NCI-H1694 (cell line): ENCODE measurements around the gene PITRM1.
"Not testable (repeated sequence)": the region's sequence is repeated elsewhere in the genome, so short reads cannot be mapped to it uniquely, and the experiment has no call there.

Source experiments
- DNase-seq: peaks from one replicate; lab custom pipeline; 2025; lab: John Stamatoyannopoulos, UW

The PITRM1 gene

DNA sequence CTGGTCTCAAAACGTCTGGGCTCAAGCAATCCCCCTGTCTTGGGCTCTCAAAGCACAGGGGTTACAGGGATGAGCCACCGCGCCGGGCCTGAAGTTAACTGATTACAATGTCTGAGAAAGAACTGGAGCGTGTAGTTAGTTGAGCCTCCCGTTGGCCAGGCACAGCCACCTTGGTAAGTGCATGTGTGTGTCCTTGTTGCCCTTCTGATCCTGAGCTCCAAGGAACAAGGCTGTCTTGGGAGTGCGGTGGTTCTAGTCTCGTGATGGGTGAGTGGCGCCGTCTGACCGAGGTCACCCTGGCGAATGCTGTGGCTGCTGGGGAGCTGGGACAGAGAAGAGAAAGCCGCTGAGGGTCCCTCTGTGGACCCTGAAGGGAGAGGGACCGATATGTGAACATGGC lies 50.5 kb downstream of the PITRM1 start:
- DNase-seq = no peak

DNA sequence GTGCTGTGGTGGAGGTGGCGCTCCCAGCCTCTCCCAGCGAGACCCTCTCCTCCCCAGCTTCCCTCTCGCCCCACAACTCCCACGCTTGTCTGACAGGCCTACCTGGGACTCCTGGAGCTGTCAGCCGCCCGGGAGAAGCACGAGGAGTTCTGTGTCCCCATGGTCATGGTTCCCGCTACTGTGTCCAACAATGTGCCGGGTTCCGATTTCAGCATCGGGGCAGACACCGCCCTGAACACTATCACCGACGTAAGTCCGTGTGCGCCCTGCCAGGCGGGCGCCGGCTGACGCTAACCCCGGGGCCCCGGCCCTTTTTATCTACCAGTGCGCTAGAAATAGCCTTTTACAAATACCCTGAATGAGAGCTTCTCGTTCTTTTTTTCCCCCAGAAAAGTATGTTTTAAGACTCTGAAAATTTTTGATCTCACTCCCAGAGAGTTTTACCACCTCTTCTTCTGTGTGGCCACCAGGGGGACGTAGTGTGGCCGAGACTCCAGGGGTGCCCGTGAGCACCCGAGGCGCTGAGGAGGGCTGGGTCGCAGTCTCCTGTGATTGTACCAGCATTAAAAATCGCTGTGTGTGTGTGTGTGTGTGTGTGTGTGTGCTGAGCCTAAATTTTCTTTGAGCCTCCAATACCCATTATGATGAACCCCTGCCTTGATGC lies 52.7 kb downstream of the PITRM1 start:
- no peak for DNase-seq

DNA sequence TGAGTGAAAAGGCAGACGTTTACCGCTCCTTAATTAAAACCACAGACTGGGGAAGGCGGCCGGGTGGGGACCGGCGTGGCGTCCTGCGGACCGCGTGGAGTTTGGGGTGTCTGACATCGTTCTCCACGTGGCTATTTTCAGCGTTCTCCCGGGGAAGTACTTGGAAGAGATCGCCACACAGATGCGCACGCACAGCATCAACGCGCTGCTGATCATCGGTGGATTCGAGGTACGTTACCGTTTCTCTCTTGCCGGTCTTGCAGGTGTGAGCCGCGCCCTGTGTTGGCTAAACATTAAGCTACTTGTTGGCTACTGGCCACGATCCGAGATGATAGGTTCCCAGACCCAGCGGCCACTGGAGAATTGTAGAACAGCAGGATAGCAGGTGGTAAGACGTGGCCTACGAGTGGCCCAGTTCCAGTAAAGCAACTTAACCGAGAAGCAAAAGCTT lies 53.9 kb downstream of the PITRM1 start:
- no peak for DNase-seq

DNA sequence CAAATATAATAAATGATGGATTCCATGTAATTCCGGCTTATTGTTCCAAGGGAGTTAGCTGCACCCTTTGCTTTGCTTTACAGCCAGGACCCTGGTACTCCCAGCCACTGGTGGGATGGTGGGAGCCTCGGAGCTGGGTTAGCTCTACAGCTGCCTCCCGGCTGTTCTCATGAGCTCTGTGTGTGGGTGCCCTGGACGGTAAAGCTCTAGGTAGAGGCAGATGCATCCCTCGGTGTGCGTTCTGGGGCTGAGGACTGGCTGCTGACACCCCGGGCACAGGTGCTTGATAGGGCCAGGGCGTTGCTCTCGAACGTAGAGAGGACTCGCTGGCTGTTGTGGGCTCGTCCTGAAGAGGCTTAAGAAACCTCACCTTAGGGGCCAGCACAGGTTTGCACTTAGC lies 55.1 kb downstream of the PITRM1 start:
- no peak for DNase-seq

DNA sequence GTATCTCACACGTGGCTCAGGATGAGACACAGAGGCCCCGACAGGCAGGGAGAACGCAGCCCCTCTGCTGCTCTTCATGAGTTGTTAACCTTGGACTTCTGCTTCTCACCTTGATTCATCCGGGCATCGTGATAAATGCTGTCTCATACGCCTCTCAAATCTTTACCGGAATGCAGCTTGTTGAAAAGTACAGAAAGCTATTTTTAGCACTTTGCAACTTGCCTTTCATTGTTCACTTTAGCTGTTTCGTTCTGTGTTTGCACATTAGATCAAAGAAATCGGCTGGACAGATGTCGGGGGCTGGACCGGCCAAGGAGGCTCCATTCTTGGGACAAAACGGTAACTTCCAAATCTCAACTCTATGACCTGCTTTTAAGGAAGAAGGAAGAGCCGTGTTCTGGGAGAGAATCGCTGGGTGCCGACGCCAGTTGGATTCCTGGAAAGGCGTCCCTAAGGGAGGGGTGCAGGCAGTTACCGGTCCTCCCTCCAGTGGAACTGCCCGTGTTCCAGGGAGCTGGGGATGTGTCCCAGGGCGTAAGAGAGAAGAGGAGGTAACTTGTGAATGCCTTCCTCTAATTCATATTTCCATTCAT lies 56.0 kb downstream of the PITRM1 start:
- no peak for DNase-seq

DNA sequence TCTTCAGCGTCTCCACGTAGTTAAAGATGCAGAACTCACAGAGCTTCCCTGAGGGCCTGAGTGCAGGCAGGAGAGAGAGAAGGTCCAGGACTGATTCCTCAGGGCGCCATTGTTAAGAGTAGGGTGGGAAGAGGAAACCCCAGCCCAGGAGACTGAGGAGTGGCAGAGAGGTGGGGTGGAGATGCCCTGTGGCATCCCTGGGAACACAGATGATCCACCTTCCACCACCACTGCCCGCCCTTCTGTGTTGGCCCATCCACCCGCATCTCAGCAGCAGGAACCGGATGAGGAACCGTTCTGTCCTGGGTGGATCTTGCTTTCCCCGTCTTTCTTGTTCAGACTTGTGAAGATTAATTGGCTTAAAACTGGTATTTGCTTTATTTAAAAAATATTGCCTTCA lies 56.9 kb downstream of the PITRM1 start:
- DNase-seq = no peak

DNA sequence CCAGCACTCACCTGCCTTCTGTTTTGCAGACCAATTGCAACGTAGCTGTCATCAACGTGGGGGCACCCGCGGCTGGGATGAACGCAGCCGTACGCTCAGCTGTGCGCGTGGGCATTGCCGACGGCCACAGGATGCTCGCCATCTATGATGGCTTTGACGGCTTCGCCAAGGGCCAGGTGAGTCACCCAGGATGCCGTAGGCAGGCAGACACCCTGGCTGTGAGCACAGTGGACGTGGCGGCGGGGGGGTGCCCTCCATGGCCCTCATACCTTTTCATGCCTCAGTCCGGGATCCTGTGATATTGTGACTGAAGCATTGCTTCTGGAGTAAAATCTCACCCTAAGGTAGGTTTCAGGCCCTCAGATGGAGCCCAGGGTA lies 59.2 kb downstream of the PITRM1 start:
- no peak for DNase-seq

DNA sequence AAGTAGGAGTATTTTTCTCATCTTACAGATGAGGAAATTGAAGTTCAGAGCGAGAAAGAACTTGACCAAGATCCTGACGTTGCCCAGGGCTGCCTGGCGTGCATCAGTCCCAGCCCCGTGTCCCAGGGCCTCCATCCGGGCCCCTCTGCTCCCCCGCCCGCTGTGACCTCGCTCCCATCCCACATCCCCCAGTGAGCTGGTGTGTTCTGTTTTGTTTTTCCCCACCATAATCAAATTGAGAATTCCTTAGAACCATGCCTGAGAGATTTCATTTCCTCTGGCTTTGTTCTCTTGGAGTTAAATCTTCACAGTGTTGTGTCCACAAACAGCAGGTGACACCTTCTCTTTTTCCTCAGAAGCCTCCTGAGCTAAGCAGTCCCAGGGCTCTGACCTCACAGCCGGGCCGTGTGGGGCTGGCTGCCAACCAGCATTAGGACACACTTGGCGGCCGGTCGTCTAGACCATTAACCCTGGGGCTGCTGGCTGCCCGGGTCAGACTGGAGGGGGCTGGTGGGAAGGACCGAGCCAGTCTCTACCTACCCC lies 60.9 kb downstream of the PITRM1 start:
- no peak for DNase-seq

DNA sequence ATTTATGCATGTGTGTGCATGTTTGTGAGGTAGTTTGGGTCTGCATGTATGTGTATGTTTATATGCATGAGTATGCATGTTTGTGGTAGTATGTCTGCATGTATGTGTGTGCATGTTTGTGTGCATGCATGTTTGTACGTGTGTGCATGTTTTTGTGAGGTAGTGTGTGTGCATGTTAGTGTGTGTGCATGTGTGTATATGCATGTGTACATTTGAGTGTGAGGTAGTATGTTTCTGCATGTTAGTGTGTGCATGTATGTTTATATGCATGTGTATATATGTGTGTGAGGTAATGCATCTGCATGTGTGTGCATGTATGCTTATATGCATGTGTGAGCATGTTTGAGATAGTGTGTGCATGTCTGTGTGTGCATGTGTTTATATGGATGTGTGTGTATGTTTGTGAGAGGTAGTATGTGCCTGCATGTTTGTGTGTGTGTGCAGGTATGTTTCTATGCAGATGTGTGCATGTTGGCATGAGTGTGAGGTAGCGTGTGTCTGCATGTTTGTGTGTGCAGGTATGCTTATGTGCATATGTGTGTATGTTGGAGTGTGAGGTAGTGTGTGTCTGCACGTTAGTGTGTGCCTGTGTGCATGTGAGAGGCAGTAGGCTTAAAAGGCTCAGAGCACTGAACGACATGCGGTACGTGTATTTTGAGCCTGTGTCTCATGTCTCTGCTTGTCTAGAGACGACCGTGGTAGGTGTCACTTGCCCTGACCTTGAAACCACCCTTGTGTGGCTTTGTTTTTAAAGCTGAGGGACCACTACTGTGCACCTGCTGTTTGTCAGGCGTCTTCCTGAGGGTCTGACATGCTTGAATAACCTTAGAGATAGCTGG lies 61.6 kb downstream of the PITRM1 start:
- no peak for DNase-seq

DNA sequence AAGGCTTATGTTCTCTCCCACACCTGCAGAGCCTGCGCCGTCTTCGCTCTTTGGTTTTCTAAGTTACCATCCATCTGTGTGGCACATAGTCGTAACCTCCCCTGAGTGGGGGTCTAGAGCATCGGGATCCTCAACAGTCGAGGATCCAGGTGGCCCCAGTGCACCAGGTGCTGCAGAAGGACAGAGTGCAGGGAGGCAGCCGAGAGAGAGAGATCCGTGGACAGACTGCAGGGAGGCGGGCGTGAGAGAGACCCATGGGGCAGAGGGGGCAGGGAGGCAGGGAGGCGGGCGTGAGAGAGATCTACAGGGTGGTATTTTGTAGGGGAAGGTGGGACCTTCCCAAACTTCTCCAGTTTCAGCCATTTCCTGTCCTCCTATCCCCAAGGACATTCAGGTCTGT lies 62.9 kb downstream of the PITRM1 start:
- no peak for DNase-seq

DNA sequence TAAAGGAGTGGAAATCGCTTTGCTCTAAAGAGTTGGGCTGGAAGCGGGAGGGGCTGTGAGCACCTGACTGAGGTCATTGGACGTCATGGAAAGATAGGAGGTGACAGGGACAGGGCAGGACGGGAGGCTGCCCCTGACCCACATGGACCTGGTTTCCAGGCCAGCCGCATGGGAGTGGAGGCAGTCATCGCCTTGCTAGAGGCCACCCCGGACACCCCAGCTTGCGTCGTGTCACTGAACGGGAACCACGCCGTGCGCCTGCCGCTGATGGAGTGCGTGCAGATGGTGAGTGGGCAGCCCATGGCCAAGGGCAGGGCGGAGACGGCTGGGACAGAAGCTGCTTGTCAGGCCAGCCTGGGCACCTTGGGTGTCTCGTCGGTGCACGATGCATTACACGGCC lies 63.4 kb downstream of the PITRM1 start:
- DNase-seq = no peak

DNA sequence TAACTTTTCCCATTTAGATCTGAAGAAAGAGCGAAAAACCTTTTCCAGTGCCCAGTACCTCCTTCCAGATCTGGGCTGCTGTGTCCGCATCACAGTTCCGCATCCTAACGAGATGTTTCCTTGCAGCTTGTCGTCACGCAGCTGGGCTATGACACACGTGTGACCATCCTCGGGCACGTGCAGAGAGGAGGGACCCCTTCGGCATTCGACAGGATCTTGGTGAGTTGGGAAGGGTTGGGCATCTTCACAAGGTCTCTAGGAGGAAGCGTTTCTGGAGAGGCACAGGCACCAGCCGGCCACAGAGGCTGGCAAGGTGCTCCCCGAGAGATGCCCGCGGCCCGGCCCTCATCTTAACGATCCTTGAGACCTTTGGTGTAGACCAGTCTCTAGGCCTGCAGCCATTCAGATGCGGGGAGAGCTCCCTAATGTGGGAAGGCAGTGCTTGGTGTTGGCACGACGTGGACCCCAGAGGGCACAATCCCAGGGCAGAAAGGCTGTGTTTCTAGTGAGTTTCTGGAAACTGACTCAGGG lies 63.9 kb downstream of the PITRM1 start:
- no peak for DNase-seq

DNA sequence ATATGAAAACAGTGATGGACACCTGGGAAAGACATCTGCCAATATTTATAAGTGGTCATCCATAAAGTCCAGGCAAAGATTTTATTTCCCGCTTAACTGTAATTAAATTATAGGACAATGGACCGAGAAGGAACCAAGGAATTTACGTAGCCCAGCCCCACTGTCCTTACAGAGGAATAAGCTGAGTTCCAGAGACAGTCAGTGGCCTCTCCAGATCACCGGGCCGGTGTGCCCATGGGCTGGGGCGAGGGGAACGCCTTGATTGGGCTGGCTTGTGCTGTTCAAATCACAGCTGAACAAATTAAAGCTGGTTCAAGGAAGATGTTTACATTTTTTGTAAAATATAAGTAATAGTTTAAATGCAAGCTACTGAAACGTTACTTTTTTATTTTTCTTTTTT lies 64.5 kb downstream of the PITRM1 start:
- no peak for DNase-seq

DNA sequence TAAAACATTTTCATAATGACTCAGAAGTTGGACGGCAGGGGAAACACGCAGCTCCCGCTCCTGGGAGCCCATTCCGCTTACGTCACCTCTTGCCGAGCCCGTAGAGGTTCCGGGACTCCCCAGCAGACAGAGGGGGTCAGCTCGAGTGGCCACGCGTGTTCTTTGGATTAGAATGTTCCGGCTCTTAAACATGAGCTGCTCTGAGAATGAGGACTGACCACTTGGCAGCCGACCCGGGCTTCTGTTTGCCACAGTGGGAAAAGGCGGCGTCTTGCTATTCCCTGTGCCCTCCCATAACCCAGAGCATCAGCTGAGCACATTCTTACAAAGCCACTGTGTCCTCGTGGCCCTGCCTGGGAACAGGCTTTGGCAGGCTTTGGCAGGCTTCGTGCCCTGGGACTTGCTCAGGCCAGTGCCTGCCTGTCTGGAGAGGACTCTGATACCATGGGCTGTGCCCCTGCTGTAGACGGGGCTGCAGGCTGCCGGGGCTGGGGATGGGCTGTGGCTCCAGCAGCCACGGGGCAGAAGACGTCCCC lies 65.1 kb downstream of the PITRM1 start:
- no peak for DNase-seq

DNA sequence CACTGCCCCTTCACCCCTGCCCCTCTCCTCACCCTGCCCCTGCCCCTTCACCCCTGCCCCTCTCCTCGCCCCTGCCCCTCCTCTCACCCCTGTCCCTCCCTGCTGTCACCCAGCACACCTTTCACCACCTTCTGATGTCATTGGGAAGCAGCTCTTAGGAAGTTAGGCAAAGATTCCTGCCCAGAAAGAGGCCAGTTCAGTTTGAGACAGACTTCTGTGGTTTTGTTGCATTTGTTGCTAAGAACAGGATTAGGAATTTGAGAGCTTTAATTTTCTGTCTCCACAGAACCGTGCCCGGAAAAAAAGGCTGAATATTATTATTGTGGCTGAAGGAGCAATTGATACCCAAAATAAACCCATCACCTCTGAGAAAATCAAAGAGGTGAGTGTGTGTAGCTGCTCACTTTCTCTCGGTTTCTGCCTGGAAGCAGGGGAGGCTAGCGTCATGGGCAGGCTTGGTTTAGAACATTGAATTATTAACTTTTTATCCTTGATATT lies 65.6 kb downstream of the PITRM1 start:
- DNase-seq = no peak

DNA sequence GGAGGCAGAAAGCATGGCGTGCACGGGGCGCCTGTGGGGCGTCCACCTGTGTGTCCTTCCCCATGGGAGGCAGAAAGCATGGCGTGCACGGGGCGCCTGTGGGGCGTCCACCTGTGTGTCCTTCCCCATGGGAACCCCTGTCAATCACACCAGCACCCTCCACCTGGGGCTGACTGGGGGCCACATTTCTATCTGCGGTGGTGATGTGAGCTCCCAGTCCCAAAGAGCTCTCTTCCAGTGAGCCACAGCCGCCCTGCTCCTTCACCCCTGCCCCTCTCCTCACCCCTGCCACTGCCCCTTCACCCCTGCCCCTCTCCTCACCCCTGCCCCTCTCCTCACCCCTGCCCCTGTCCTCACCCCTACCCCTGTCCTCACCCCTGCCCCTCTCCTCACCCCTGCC lies 66.3 kb downstream of the PITRM1 start:
- not testable (repeated sequence) for DNase-seq

DNA sequence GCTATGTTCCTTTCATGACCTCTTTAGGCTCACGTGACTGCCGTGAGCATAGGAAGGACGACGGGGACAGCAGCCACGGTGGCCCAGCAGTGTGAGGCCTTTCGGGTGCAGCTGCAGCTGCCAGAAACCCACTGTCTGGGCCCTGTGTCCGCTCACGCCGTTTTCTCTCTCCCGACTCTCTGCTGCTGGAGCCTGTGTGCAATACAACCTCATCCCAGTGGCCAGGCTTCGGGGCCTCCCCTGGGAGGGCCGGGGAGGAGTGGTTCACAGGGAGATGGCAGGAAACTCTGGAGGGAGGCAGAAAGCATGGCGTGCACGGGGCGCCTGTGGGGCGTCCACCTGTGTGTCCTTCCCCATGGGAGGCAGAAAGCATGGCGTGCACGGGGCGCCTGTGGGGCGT lies 66.7 kb downstream of the PITRM1 start:
- no peak for DNase-seq

DNA sequence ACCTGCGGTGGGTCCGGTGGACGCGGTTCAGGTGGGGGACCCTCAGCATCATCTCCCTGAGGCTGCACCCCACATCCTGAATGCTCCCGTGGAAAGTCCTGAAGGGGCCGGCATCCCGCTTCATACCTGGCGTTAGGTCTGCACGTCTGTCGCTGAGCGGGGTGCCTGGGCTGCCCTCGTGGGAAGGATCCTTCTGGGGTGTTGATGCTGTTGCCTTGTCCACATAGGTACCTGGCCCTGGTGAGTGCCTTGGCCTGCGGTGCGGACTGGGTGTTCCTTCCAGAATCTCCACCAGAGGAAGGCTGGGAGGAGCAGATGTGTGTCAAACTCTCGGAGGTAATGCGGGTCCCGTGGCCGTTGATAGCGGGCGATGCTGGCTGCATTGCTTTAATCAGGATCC lies 67.4 kb downstream of the PITRM1 start:
- DNase-seq = no peak

DNA sequence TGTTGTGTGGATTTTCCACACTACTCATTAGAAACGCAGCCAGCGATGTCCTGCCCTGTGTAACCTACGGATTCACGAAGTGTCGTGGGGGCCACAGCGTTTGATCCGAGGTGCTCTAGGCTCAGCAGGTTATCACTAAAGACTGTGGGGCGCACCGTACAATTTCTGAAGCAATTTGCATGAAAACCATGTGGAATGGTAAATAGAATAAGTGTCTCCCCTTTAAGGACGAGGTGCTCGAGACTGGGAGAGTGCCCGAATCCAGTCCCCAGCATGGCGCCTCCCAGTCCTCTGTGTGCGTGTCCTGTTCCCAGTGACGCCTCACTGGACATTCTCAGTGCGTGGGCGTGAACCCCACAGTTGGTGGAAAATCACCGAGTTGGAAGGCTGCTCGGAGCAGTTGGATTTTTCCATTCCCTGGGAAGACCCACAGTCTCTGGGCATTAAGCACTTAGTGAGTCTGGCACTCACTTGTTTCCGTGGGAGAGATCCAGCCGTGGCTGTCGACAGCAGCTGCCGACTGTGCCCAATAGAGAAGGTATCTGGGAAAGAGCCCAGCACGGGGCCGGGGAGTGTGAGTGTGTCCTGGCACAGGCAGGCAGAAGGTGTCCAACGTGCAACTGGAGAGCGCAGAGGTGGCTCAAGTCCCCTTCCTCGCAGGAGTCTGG lies 68.2 kb downstream of the PITRM1 start:
- no peak for DNase-seq

DNA sequence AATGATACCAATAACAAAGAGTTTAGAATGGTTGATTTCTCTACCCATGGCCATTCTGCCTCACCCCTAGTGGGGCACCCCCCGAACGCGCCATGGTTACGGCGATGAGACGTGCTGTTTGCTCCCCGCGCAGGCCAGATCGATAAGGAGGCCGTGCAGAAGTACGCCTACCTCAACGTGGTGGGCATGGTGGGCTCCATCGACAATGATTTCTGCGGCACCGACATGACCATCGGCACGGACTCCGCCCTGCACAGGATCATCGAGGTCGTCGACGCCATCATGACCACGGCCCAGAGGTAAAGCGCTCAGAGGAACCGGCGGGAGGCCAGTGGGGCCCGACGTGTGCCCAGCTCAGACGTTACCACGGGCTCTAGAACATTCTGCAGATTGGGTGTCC lies 68.9 kb downstream of the PITRM1 start:
- no peak for DNase-seq

DNA sequence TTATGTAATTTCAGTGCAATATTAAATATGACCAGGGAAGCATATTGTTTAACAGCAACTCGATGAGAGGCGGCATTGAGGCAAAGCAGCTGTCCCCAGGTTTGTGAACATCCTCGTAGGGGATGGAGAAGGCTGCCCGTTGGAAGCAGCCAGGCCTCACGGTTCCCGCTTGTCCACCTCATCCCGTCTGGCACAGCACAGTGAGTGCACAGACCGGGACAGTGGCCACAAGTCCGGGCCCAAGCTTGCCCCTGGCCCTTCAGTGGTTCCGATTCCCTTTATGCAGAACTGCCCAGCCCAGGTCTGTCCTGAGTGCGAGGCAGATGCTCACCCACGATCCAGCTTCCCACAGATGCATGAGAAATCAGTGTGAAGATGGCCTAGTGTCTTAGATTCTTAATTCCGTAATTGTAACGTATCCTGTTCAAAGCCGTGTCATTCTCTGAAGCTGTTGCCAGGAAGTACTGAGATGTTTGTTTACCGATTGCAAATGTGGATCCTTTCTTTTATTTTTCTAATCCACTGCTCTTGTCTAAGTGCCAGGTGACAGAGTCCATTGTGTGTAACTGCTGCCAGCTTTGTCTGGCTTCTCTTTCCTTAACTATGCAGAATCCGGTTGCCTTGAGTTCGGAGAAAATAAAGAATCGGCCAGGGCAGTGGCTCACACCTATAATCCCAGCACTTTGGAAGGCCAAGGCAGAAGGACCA lies 69.7 kb downstream of the PITRM1 start:
- DNase-seq = no peak
